Hepatocyte (in vitro differentiated cells): Measurements from ENCODE around the gene USP36.

ENCODE experiments used
- EZH2phosphoT487 ChIP-seq: fragments of 200-600 bp; sonication (generic); IDR thresholded peaks from one replicate; pipeline ENCODE4 v1.6.1; 2018; ENCODE audit warnings: antibody characterized with exemption, mild to moderate bottlenecking, low read depth, moderate library complexity; ENCODE audit not compliant: unreplicated experiment, severe bottlenecking
- TF ChIP-seq, protein P1 (sequence below): fragments of 200-600 bp; sonication (generic); IDR thresholded peaks from 2 replicates; pipeline ENCODE4 v1.5.1; 2016; ENCODE audit warnings: antibody characterized with exemption, mild to moderate bottlenecking; ENCODE audit not compliant: poor library complexity

DNA sequence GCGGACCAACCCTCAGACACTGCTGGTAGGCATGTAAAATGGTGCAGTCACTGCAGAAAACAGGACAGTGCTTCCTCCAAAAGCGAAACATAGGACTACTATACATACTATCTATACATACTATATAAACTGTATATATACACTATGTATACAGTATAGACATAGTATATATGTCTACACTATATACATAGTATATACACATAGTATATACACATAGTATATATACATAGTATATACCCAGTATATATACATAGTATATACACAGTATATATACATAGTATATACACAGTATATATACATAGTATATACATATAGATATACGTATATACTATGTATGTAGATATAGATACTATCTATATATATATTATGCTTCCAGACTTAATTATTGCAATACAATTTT, 6.4 kb upstream of the USP36 start:
- TF ChIP-seq, protein P1, sequence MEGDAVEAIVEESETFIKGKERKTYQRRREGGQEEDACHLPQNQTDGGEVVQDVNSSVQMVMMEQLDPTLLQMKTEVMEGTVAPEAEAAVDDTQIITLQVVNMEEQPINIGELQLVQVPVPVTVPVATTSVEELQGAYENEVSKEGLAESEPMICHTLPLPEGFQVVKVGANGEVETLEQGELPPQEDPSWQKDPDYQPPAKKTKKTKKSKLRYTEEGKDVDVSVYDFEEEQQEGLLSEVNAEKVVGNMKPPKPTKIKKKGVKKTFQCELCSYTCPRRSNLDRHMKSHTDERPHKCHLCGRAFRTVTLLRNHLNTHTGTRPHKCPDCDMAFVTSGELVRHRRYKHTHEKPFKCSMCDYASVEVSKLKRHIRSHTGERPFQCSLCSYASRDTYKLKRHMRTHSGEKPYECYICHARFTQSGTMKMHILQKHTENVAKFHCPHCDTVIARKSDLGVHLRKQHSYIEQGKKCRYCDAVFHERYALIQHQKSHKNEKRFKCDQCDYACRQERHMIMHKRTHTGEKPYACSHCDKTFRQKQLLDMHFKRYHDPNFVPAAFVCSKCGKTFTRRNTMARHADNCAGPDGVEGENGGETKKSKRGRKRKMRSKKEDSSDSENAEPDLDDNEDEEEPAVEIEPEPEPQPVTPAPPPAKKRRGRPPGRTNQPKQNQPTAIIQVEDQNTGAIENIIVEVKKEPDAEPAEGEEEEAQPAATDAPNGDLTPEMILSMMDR: no peak
- no peak for TF ChIP-seq EZH2phosphoT487
